Neuronal stem cell (in vitro differentiated cells): ENCODE measurements around the gene ECEL1.

Source experiments
- DNase-seq: peaks from one replicate; pipeline ENCODE4 v3.0.0-alpha.2; 2013; ENCODE audit warnings: low spot score
- H2AFZ ChIP-seq: one replicate; pipeline ENCODE4 v1.6.1; 2013; ENCODE audit warnings: mild to moderate bottlenecking, low read length, inconsistent platforms
- H2AK5ac ChIP-seq: 2 replicates; pipeline ENCODE4 v1.6.1; 2013; ENCODE audit warnings: low read depth, mild to moderate bottlenecking, inconsistent platforms, low read length, moderate library complexity, mixed read lengths
- H2BK120ac ChIP-seq: 2 replicates; pipeline ENCODE4 v1.6.1; 2013; ENCODE audit warnings: low read depth, mild to moderate bottlenecking, inconsistent platforms, low read length, moderate library complexity, mixed read lengths
- H2BK12ac ChIP-seq: one replicate; pipeline ENCODE4 v1.6.1; 2013; ENCODE audit warnings: low read length, inconsistent platforms
- H2BK15ac ChIP-seq: 2 replicates; pipeline ENCODE4 v1.6.1; 2013; ENCODE audit warnings: mild to moderate bottlenecking, low read length, inconsistent platforms, mixed read lengths
- H2BK5ac ChIP-seq: one replicate; pipeline ENCODE4 v1.6.1; 2013; ENCODE audit warnings: inconsistent platforms, mild to moderate bottlenecking, low read length, moderate library complexity
- H3K14ac ChIP-seq: one replicate; pipeline ENCODE4 v1.6.1; 2013; ENCODE audit warnings: low read length, inconsistent platforms
- H3K18ac ChIP-seq: 2 replicates; pipeline ENCODE4 v1.6.1; 2013; ENCODE audit warnings: low read length, inconsistent platforms
- H3K23ac ChIP-seq: 2 replicates; pipeline ENCODE4 v1.6.1; 2013; ENCODE audit warnings: low read depth, mild to moderate bottlenecking, mixed read lengths, low read length, inconsistent platforms; ENCODE audit not compliant: poor library complexity
- H3K27ac ChIP-seq: replicated peaks from 3 replicates; pipeline ENCODE4 v1.5.1; 2013; ENCODE audit warnings: low read length, inconsistent platforms
- H3K27me3 ChIP-seq, 3 experiments: 2 replicates each; pipeline ENCODE4 v1.6.1; 2013; ENCODE audit warnings: low read length in 3 of 3, mild to moderate bottlenecking in 2 of 3, inconsistent platforms in 1 of 3, low read depth in 1 of 3, mixed read lengths in 1 of 3, moderate library complexity in 1 of 3; ENCODE audit not compliant: control insufficient read depth in 3 of 3, insufficient read depth in 3 of 3
- H3K36me3 ChIP-seq, 2 donors: replicated peaks in 1 of 2; 2 replicates each; pipeline ENCODE4 v1.6.1; 2013; ENCODE audit warnings: low read length in 2 of 2; ENCODE audit not compliant: control insufficient read depth in 2 of 2, insufficient read depth in 2 of 2
- H3K4ac ChIP-seq: 2 replicates; pipeline ENCODE4 v1.6.1; 2013; ENCODE audit warnings: inconsistent platforms, mild to moderate bottlenecking, low read length, moderate library complexity
- H3K4me1 ChIP-seq, 2 donors: 1 replicate in 1 of 2; 2 replicates in 1 of 2; pipeline ENCODE4 v1.6.1; 2013; ENCODE audit warnings: low read length in 2 of 2, low read depth in 1 of 2; ENCODE audit not compliant: control insufficient read depth in 2 of 2, insufficient read depth in 1 of 2
- H3K4me2 ChIP-seq: one replicate; pipeline ENCODE4 v1.6.1; 2013; ENCODE audit warnings: mild to moderate bottlenecking, low read length, inconsistent platforms; ENCODE audit not compliant: insufficient read depth, poor library complexity, severe bottlenecking
- H3K4me3 ChIP-seq, 2 donors: 2 replicates each; pipeline ENCODE4 v1.5.1; 2013; ENCODE audit warnings: low read length in 2 of 2, mild to moderate bottlenecking in 2 of 2, inconsistent platforms in 1 of 2, moderate library complexity in 1 of 2
- H3K79me1 ChIP-seq: one replicate; pipeline ENCODE4 v1.6.1; 2013; ENCODE audit warnings: low read depth, mild to moderate bottlenecking, inconsistent platforms, low read length, moderate library complexity
- H3K9ac ChIP-seq: one replicate; pipeline ENCODE4 v1.6.1; 2013; ENCODE audit warnings: mild to moderate bottlenecking, low read depth, low read length, inconsistent platforms; ENCODE audit not compliant: poor library complexity
- H3K9me3 ChIP-seq, 2 donors: replicated peaks in 1 of 2; 2 replicates each; pipeline versions ENCODE3 to v1.6.1; 2013; ENCODE audit warnings: low read length in 2 of 2, mild to moderate bottlenecking in 2 of 2, inconsistent platforms in 1 of 2, low read depth in 1 of 2, mixed read lengths in 1 of 2, moderate library complexity in 1 of 2; ENCODE audit not compliant: control insufficient read depth in 2 of 2, insufficient read depth in 1 of 2
- H4K8ac ChIP-seq: one replicate; pipeline ENCODE4 v1.6.1; 2013; ENCODE audit warnings: low read depth, mild to moderate bottlenecking, inconsistent platforms, low read length, moderate library complexity
- H4K91ac ChIP-seq: one replicate; pipeline ENCODE4 v1.6.1; 2013; ENCODE audit warnings: low read length, low read depth, mild to moderate bottlenecking, inconsistent platforms; ENCODE audit not compliant: poor library complexity
- WGBS, 2 donors: extraction: QIAGEN DNeasy Blood & Tissue Kit; methylation state at CpG; one replicate each; pipeline ENCODE4 v1.1.7; 2013; ENCODE audit warnings: missing lambda C conversion rate in 2 of 2, mixed read lengths in 1 of 2; ENCODE audit not compliant: insufficient read length in 2 of 2, insufficient replicate concordance in 1 of 2; ENCODE audit errors: extremely low coverage in 2 of 2; 5-methylcytosine and 5-hydroxymethylcytosine counted together

ECEL1 gene

GRCh38 chr2:232512602-232513001, 25.0 kb upstream of the ECEL1 start:
- no CpG with 5 or more reads among the region's 10 CpGs for WGBS, 2 donors
- Histone ChIP-seq H3K14ac (no peak overlapping the region), H3K36me3 (no peaks in the 10 kb centered on the region), H3K79me1 (peaks cover 3% of the 10 kb centered on the region), H4K8ac (no peak overlapping the region), H3K9ac (no peak overlapping the region), H4K91ac (no peak overlapping the region), H3K4ac (no peak overlapping the region), H2BK5ac (peak overlapping the region; percentile 39), H3K27ac (no peak overlapping the region), H2BK120ac (no peak overlapping the region), H3K27me3 (peaks cover 0 to 71% (median 0%) of the 10 kb centered on the region in 3 experiments), H3K23ac (peak overlapping the region; percentile 4), H2AK5ac (peak overlapping the region; percentile 65), H3K4me3 (no peak overlapping the region), H3K9me3 (no peaks in the 10 kb centered on the region), H2BK12ac (peak overlapping the region; percentile 49), H3K4me2 (no peak overlapping the region), H2BK15ac (no peak overlapping the region), H3K18ac (peak overlapping the region; percentile 51), H2AFZ (no peak overlapping the region), H3K4me1 (no peaks in the 10 kb centered on the region)
- DNase-seq = no peak

DNA sequence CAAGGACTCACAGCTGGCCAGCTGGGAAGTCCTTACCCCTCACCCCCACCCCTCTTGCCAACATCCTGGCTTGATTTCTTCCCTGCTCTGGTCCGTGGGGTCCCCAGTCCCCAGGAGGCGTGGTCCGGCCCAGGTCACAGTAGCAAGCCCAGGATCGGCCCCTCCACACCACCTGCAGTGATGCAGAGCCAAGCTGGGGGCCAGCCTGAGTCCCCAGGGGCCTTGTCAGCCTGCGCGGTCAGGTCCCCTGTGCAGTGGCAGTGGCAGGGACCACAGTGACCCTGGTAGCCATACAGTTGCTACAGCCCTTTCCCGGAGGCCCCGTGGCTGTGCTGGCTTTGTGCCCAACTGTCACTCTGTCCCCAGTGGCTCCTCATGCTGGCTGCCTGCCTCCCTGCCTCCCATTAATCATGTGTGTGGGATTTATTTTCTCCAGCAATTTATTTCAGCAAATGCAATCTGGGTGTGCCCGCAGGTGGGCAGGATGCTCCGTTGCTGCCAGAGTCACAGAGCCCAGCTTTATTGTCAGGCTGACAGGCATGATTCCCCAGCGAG, 23.8 kb upstream of the ECEL1 start:
- Histone ChIP-seq H2AFZ (no peak overlapping the region), H3K9me3 (no peaks in the 10 kb centered on the region), H2AK5ac (peak overlapping the region; percentile 86), H3K79me1 (peaks cover 3% of the 10 kb centered on the region), H3K4ac (no peak overlapping the region), H3K4me3 (no peak overlapping the region), H3K4me1 (peaks cover 4 to 5% of the 10 kb centered on the region in 2 donors), H3K14ac (peak overlapping the region; percentile 75), H4K8ac (no peak overlapping the region), H3K9ac (no peak overlapping the region), H2BK120ac (no peak overlapping the region), H3K18ac (peak overlapping the region; percentile 49), H3K4me2 (no peak overlapping the region), H3K36me3 (no peaks in the 10 kb centered on the region), H3K27me3 (peaks cover 0 to 74% (median 0%) of the 10 kb centered on the region in 3 experiments), H2BK15ac (no peak overlapping the region), H2BK5ac (peak overlapping the region; percentile 54), H3K23ac (peak overlapping the region; percentile 23), H4K91ac (no peak overlapping the region), H2BK12ac (peak overlapping the region; percentile 87), H3K27ac (no peak overlapping the region)
- no peak for DNase-seq
- no CpG with 5 or more reads among the region's 11 CpGs for WGBS, 2 donors

- H3K23ac ChIP-seq = no peak overlapping the region
- no peak for DNase-seq
- H3K79me1 ChIP-seq = peaks cover 3% of the 10 kb centered on the region
- H3K27ac ChIP-seq = no peak overlapping the region
- H3K9me3 ChIP-seq = peaks cover 0 to 3% of the 10 kb centered on the region in 2 donors
- H3K4me1 ChIP-seq = peaks cover 14 to 16% of the 10 kb centered on the region in 2 donors
- no peak overlapping the region for H3K4ac ChIP-seq
- no peak overlapping the region for H4K8ac ChIP-seq
- no peak overlapping the region for H3K14ac ChIP-seq
- H3K27me3 ChIP-seq = peaks cover 11 to 75% (median 20%) of the 10 kb centered on the region in 3 experiments
- H2AK5ac ChIP-seq = peak overlapping the region; percentile 54
- H3K9ac ChIP-seq = no peak overlapping the region
- no peak overlapping the region for H3K18ac ChIP-seq
- H4K91ac ChIP-seq = no peak overlapping the region
- no peak overlapping the region for H2BK12ac ChIP-seq
- no peak overlapping the region for H3K4me3 ChIP-seq
- no peaks in the 10 kb centered on the region for H3K36me3 ChIP-seq
- no peak overlapping the region for H2AFZ ChIP-seq
- H3K4me2 ChIP-seq = no peak overlapping the region
- no peak overlapping the region for H2BK5ac ChIP-seq
- no peak overlapping the region for H2BK120ac ChIP-seq
- no CpG with 5 or more reads among the region's 7 CpGs for WGBS, 2 donors
- H2BK15ac ChIP-seq = no peak overlapping the region
Observed at GRCh38 chr2:232508251-232508650, 20.6 kb upstream of the ECEL1 start.

- Histone ChIP-seq H4K91ac (no peak overlapping the region), H3K9ac (no peak overlapping the region), H3K4me2 (no peak overlapping the region), H3K18ac (peak overlapping the region; percentile 69), H2BK5ac (peak overlapping the region; percentile 42), H3K36me3 (no peaks in the 10 kb centered on the region), H2AK5ac (peak overlapping the region; percentile 85), H3K4ac (no peak overlapping the region), H2BK120ac (peak overlapping the region; percentile 48), H3K23ac (no peak overlapping the region), H3K4me3 (no peak overlapping the region), H4K8ac (peak overlapping the region; percentile 54), H3K79me1 (no peaks in the 10 kb centered on the region), H2BK15ac (no peak overlapping the region), H3K14ac (peak overlapping the region; percentile 40), H2BK12ac (no peak overlapping the region), H3K4me1 (peaks cover 21% of the 10 kb centered on the region in 2 donors), H3K27me3 (peaks cover 11 to 76% (median 28%) of the 10 kb centered on the region in 3 experiments), H3K27ac (no peak overlapping the region), H3K9me3 (peaks cover 0 to 3% of the 10 kb centered on the region in 2 donors), H2AFZ (peak overlapping the region; percentile 83)
- WGBS, 2 donors = no CpG with 5 or more reads among the region's 4 CpGs
- DNase-seq = no peak
Observed at GRCh38 chr2:232506709-232507108, 19.1 kb upstream of the ECEL1 start.
